ENCODE measurements around the gene CDK5. TPM values are rescaled to one million over a fixed set of nuclear protein-coding genes. Genes with fewer than 3 reads are reported as not detected.

The CDK5 gene
- total and polyA plus RNA-seq, 9 of the 15 experiments (the other 6 are each of a cell fraction or from before 2014, with no cell fraction given), result 3.2 to 38.0 (median 27.5) TPM

DNA sequence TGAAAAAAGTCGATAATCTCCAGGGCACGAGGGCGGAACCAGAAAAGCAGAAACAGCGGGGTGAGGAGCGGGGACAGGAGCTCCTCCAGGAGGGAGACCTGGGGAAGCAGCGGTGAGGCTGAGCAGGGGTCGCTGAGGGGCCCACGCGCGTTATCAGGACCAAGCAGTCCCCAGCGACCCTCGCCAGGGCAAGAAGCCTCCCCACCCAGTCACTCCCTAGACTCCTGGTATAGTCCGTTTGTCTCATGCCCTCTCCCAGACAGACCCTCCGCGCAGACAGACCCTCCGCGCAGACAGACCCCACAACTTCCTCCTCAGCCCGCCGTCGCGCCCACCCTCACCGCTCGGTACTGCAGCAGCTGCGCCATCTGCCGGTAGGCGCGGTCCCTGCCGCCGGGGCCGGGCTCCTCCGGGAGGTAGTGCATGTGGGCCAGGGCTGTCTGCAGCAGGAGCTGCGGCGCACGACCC is 39.7 kb downstream of the CDK5 start (continued):
- TF ChIP-seq, protein P1, sequence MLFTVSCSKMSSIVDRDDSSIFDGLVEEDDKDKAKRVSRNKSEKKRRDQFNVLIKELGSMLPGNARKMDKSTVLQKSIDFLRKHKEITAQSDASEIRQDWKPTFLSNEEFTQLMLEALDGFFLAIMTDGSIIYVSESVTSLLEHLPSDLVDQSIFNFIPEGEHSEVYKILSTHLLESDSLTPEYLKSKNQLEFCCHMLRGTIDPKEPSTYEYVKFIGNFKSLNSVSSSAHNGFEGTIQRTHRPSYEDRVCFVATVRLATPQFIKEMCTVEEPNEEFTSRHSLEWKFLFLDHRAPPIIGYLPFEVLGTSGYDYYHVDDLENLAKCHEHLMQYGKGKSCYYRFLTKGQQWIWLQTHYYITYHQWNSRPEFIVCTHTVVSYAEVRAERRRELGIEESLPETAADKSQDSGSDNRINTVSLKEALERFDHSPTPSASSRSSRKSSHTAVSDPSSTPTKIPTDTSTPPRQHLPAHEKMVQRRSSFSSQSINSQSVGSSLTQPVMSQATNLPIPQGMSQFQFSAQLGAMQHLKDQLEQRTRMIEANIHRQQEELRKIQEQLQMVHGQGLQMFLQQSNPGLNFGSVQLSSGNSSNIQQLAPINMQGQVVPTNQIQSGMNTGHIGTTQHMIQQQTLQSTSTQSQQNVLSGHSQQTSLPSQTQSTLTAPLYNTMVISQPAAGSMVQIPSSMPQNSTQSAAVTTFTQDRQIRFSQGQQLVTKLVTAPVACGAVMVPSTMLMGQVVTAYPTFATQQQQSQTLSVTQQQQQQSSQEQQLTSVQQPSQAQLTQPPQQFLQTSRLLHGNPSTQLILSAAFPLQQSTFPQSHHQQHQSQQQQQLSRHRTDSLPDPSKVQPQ (CRISPR knock-in tag; IDR thresholded peaks at IDR 0.05; ENCODE audit: borderline replicate concordance), result no peak
- TF ChIP-seq, protein P2, sequence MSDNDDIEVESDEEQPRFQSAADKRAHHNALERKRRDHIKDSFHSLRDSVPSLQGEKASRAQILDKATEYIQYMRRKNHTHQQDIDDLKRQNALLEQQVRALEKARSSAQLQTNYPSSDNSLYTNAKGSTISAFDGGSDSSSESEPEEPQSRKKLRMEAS (CRISPR knock-in tag; IDR thresholded peaks at IDR 0.05), result peak; percentile 85; the same call in 1 of the 2 replicates
- no peak for TF ChIP-seq ZNF57 (CRISPR knock-in tag; IDR thresholded peaks at IDR 0.05)
- TF ChIP-seq C11orf30 (IDR thresholded peaks at IDR 0.05; ENCODE audit: low read depth), result no peak
- TF ChIP-seq, protein P3, sequence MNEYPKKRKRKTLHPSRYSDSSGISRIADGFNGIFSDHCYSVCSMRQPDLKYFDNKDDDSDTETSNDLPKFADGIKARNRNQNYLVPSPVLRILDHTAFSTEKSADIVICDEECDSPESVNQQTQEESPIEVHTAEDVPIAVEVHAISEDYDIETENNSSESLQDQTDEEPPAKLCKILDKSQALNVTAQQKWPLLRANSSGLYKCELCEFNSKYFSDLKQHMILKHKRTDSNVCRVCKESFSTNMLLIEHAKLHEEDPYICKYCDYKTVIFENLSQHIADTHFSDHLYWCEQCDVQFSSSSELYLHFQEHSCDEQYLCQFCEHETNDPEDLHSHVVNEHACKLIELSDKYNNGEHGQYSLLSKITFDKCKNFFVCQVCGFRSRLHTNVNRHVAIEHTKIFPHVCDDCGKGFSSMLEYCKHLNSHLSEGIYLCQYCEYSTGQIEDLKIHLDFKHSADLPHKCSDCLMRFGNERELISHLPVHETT (CRISPR knock-in tag; conservative IDR thresholded peaks at IDR 0.05 in 1 of 2, IDR thresholded peaks at IDR 0.05 in 1 of 2), result peak in 1 of 2 experiments; percentile 58; a peak in 1 of 4 replicates
- peak; percentile 87; the same call in 1 of the 2 replicates for TF ChIP-seq DNMT1 (IDR thresholded peaks at IDR 0.05)
- TF ChIP-seq ZNF124 (CRISPR knock-in tag; IDR thresholded peaks at IDR 0.05), result no peak
- no peak for TF ChIP-seq HSF4 (CRISPR knock-in tag; IDR thresholded peaks at IDR 0.05; ENCODE audit: borderline replicate concordance)
- TF ChIP-seq ELF2 (CRISPR knock-in tag; IDR thresholded peaks at IDR 0.05), result no peak; the same call in 1 of the 2 replicates
- peak; percentile 42 for TF ChIP-seq TBP (optimal IDR thresholded peaks at IDR 0.05; ENCODE audit: low read depth, low read length)
- peak; percentile 84; the same call in 1 of the 2 replicates for TF ChIP-seq SRSF1 (IDR thresholded peaks at IDR 0.05; ENCODE audit: low read depth, low read length)
- TF ChIP-seq XRCC3 (IDR thresholded peaks at IDR 0.05), result no peak
- TF ChIP-seq, protein P4, sequence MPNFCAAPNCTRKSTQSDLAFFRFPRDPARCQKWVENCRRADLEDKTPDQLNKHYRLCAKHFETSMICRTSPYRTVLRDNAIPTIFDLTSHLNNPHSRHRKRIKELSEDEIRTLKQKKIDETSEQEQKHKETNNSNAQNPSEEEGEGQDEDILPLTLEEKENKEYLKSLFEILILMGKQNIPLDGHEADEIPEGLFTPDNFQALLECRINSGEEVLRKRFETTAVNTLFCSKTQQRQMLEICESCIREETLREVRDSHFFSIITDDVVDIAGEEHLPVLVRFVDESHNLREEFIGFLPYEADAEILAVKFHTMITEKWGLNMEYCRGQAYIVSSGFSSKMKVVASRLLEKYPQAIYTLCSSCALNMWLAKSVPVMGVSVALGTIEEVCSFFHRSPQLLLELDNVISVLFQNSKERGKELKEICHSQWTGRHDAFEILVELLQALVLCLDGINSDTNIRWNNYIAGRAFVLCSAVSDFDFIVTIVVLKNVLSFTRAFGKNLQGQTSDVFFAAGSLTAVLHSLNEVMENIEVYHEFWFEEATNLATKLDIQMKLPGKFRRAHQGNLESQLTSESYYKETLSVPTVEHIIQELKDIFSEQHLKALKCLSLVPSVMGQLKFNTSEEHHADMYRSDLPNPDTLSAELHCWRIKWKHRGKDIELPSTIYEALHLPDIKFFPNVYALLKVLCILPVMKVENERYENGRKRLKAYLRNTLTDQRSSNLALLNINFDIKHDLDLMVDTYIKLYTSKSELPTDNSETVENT (CRISPR knock-in tag; IDR thresholded peaks at IDR 0.05), result peak; percentile 86
- TF ChIP-seq, protein P5, sequence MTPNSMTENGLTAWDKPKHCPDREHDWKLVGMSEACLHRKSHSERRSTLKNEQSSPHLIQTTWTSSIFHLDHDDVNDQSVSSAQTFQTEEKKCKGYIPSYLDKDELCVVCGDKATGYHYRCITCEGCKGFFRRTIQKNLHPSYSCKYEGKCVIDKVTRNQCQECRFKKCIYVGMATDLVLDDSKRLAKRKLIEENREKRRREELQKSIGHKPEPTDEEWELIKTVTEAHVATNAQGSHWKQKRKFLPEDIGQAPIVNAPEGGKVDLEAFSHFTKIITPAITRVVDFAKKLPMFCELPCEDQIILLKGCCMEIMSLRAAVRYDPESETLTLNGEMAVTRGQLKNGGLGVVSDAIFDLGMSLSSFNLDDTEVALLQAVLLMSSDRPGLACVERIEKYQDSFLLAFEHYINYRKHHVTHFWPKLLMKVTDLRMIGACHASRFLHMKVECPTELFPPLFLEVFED (CRISPR knock-in tag; conservative IDR thresholded peaks at IDR 0.05), result no peak
- peak; percentile 47; the same call in 1 of the 2 replicates for TF ChIP-seq ERF (CRISPR knock-in tag; IDR thresholded peaks at IDR 0.05)
- TF ChIP-seq HNRNPLL (IDR thresholded peaks at IDR 0.05; ENCODE audit: low read depth, low read length, poor library complexity, severe bottlenecking), result peak; percentile 32
- TF ChIP-seq, protein P6, sequence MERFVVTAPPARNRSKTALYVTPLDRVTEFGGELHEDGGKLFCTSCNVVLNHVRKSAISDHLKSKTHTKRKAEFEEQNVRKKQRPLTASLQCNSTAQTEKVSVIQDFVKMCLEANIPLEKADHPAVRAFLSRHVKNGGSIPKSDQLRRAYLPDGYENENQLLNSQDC (CRISPR knock-in tag; IDR thresholded peaks at IDR 0.05), result no peak
- TF ChIP-seq NRF1 (conservative IDR thresholded peaks at IDR 0.05 in 1 of 2, IDR thresholded peaks at IDR 0.05 in 1 of 2), result peak; percentile 41 to 55; a peak in 2 of 4 replicates
- TF ChIP-seq POU5F1 (IDR thresholded peaks at IDR 0.05; ENCODE audit: borderline replicate concordance, low read depth, low read length, partially characterized antibody), result no peak
- TF ChIP-seq ZNF232 (CRISPR knock-in tag; IDR thresholded peaks at IDR 0.05), result no peak; the same call in 1 of the 2 replicates

Data from K562 (cell line).